ENCODE data around the gene HCRTR2. TPM values are rescaled to one million over a fixed set of nuclear protein-coding genes. Genes with fewer than 3 reads are reported as not detected.

Gene HCRTR2
- polyA plus RNA-seq, 2 of the 4 experiments (the other 2 are of a cell fraction) = not detected

DNA sequence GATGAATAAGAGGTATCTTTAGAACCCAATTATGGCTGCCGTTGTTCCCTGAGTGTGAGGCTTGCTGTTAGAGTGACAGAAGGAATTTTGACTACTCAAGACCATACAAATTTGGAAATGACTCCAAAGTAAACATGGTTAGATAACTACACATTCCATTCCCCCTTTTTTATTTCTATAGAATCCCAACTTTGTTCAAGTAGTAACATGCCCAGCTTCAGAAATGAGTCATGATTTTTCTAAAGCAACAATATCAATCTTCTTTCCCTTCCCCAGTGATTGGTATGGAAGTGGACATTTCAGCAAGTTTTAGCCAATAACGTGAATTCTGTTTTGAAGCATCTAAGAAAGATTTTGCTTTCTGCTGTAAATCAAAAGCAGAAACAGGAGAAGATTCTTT, 37.8 kb downstream of the HCRTR2 start:
- FAIRE-seq (no peak), ATAC-seq (no peak), DNase-seq (ENCODE audit: low read depth in 1 of 2, low spot score in 1 of 2) (no peak)
- CTCF ChIA-PET = no interaction called here
- POLR2A ChIA-PET = no interaction called here
- Histone ChIP-seq H3K27ac (no peak overlapping the region), H3K4me1 (no peaks in the 10 kb centered on the region), H3K4me2 (no peak overlapping the region), H3K9me3 (no peaks in the 10 kb centered on the region), H3K4me3 (no peak overlapping the region)
- no peak for TF ChIP-seq MAFK (IDR thresholded peaks at IDR 0.05; ENCODE audit: partially characterized antibody)
- TF ChIP-seq TP53 (CRISPR knock-in tag; IDR thresholded peaks at IDR 0.05) = no peak
- TF ChIP-seq ELK1 (IDR thresholded peaks at IDR 0.05; ENCODE audit: low read depth, low read length) = no peak
- TF ChIP-seq, protein P1, sequence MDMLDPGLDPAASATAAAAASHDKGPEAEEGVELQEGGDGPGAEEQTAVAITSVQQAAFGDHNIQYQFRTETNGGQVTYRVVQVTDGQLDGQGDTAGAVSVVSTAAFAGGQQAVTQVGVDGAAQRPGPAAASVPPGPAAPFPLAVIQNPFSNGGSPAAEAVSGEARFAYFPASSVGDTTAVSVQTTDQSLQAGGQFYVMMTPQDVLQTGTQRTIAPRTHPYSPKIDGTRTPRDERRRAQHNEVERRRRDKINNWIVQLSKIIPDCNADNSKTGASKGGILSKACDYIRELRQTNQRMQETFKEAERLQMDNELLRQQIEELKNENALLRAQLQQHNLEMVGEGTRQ (IDR thresholded peaks at IDR 0.05) = no peak
- TF ChIP-seq, protein P2, sequence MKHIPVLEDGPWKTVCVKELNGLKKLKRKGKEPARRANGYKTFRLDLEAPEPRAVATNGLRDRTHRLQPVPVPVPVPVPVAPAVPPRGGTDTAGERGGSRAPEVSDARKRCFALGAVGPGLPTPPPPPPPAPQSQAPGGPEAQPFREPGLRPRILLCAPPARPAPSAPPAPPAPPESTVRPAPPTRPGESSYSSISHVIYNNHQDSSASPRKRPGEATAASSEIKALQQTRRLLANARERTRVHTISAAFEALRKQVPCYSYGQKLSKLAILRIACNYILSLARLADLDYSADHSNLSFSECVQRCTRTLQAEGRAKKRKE (CRISPR knock-in tag; IDR thresholded peaks at IDR 0.05; ENCODE audit: low read depth) = no peak
- TF ChIP-seq POLR2A (IDR thresholded peaks at IDR 0.05; ENCODE audit: low read length) = no peak
- WGBS (ENCODE audit: missing lambda C conversion rate) = 9% methylated on average over 2 of the region's 2 CpGs

- no peak for ATAC-seq
- H3K9me3 ChIP-seq = no peaks in the 10 kb centered on the region
- H3K4me2 ChIP-seq = no peak overlapping the region
- CTCF ChIA-PET = no interaction called here
- no peak overlapping the region for H3K4me3 ChIP-seq
- TF ChIP-seq HEYL (CRISPR knock-in tag; IDR thresholded peaks at IDR 0.05) (no peak), KDM5A (IDR thresholded peaks at IDR 0.05) (no peak), MAX (IDR thresholded peaks at IDR 0.05) (no peak), CTCF (IDR thresholded peaks at IDR 0.05) (no peak), PHF8 (IDR thresholded peaks at IDR 0.05; ENCODE audit: borderline replicate concordance, low read depth) (no peak), ZSCAN20 (CRISPR knock-in tag; IDR thresholded peaks at IDR 0.05) (no peak), JUNB (IDR thresholded peaks at IDR 0.05) (no peak), RFX5 (IDR thresholded peaks at IDR 0.05) (no peak), NPAS2 (CRISPR knock-in tag; IDR thresholded peaks at IDR 0.05; ENCODE audit: borderline replicate concordance) (no peak), CBX8 (IDR thresholded peaks at IDR 0.05) (no peak), HOXB5 (CRISPR knock-in tag; IDR thresholded peaks at IDR 0.05) (no peak)
- TF ChIP-seq, protein P3, sequence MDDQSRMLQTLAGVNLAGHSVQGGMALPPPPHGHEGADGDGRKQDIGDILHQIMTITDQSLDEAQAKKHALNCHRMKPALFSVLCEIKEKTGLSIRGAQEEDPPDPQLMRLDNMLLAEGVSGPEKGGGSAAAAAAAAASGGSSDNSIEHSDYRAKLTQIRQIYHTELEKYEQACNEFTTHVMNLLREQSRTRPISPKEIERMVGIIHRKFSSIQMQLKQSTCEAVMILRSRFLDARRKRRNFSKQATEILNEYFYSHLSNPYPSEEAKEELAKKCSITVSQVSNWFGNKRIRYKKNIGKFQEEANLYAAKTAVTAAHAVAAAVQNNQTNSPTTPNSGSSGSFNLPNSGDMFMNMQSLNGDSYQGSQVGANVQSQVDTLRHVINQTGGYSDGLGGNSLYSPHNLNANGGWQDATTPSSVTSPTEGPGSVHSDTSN (IDR thresholded peaks at IDR 0.05) = no peak
- WGBS (ENCODE audit: missing lambda C conversion rate) = 11% methylated on average over 3 of the region's 3 CpGs
- POLR2A ChIA-PET = no interaction called here
- H3K27ac ChIP-seq = no peak overlapping the region
- DNase-seq (ENCODE audit: low read depth in 1 of 2, low spot score in 1 of 2) = no peak
- no peaks in the 10 kb centered on the region for H3K4me1 ChIP-seq
- no peak for FAIRE-seq
These were observed 46.6 kb downstream of the HCRTR2 start for GRCh38 chr6:55220961-55221360.

DNA sequence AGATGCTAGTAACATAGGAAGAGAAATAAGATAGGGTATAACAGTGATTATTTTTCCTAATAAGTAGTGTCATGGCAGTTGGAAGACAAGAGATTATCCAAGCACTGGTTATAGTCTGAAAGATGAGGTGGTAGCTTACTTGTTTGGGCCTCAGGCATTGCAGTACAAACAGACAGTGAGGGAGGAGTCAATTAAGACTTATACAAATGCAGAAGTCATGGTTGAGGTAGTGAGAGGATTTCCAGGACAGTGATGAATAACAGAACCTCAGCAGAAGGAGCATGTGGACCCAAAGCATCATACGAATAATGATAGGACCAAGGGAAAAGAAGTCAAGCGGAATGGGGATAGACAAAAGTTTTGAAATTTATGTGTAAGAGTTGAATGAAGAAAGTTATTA, 53.5 kb downstream of the HCRTR2 start:
- Histone ChIP-seq H3K4me1 (no peaks in the 10 kb centered on the region), H3K27ac (no peak overlapping the region), H3K9me3 (no peaks in the 10 kb centered on the region), H3K4me2 (no peak overlapping the region), H3K4me3 (no peak overlapping the region)
- ATAC-seq = no peak
- ChIA-PET CTCF (no interaction called here), POLR2A (no interaction called here)
- DNase-seq (ENCODE audit: low read depth in 1 of 2, low spot score in 1 of 2) = peak in 1 of 2 experiments; percentile 1
- FAIRE-seq = no peak
- WGBS (ENCODE audit: missing lambda C conversion rate) = 76% methylated on average over 2 of the region's 2 CpGs
- no peak for TF ChIP-seq HES2 (IDR thresholded peaks at IDR 0.05)
- TF ChIP-seq TFCP2L1 (CRISPR knock-in tag; IDR thresholded peaks at IDR 0.05) = no peak
- no peak for TF ChIP-seq POLR2A (IDR thresholded peaks at IDR 0.05; ENCODE audit: low read length)
- no peak for TF ChIP-seq CBX8 (IDR thresholded peaks at IDR 0.05)
- TF ChIP-seq EP300 (IDR thresholded peaks at IDR 0.05) = no peak
- TF ChIP-seq RCOR1 (IDR thresholded peaks at IDR 0.05; ENCODE audit: low read depth, low read length) = no peak
- TF ChIP-seq RARB (CRISPR knock-in tag; IDR thresholded peaks at IDR 0.05) = no peak
- no peak for TF ChIP-seq RFX5 (IDR thresholded peaks at IDR 0.05)
